BLaER1 treated with 17β-estradiol and CSF1 and Interleukin-3, amounts not matched to agents 10 nM and 100 nM (cell line): ENCODE measurements around the gene HEXD.
A peak's percentile ranks its signal among the peaks of the same experiment; 100 is the strongest.

Experiments
- H3K27ac ChIP-seq, 11 experiments: shearing (Covaris generic); formaldehyde crosslinking; 2 replicates each; pipeline ENCODE4 v1.8.1; 2022
- H3K27me3 ChIP-seq, 11 experiments: shearing (Covaris generic); formaldehyde crosslinking; 2 replicates each; pipeline ENCODE4 v1.8.1; 2022
- H3K36me3 ChIP-seq, 11 experiments: shearing (Covaris generic); formaldehyde crosslinking; 2 replicates each; pipeline ENCODE4 v1.8.1; 2022
- H3K4me1 ChIP-seq, 10 experiments: shearing (Covaris generic); formaldehyde crosslinking; 2 replicates each; pipeline ENCODE4 v1.8.1; 2022
- H3K4me2 ChIP-seq, 11 experiments: shearing (Covaris generic); formaldehyde crosslinking; 2 replicates each; pipeline ENCODE4 v1.8.1; 2022
- H3K4me3 ChIP-seq, 10 experiments: shearing (Covaris generic); formaldehyde crosslinking; 2 replicates each; pipeline ENCODE4 v1.8.1; 2022
- H3K9ac ChIP-seq, 11 experiments: shearing (Covaris generic); formaldehyde crosslinking; 2 replicates each; pipeline ENCODE4 v1.8.1; 2022
- H3K9me3 ChIP-seq, 11 experiments: shearing (Covaris generic); formaldehyde crosslinking; replicated peaks in 1 of 11; 2 replicates each; pipeline ENCODE4 v1.8.1; 2022
- H4K20me1 ChIP-seq, 11 experiments: shearing (Covaris generic); formaldehyde crosslinking; 2 replicates each; pipeline ENCODE4 v1.8.1; 2022
- Cebpa-rat ChIP-seq, 11 experiments: shearing (Covaris generic); IDR thresholded peaks; 2 replicates each; pipeline ENCODE4 v1.8.1; 2022

The HEXD gene

GRCh38 chr17:82441691-82442487 is 23.7 kb downstream of the HEXD start:
- Histone ChIP-seq H3K4me2 (peak overlapping the region; percentile 57 to 99 (median 86)), H3K9me3 (no peaks in the 10 kb centered on the region), H3K27ac (peak overlapping the region in 1 of 11 experiments; percentile 27; a peak in 1 of 22 replicates), H3K4me1 (peaks cover 74 to 93% (median 86%) of the 10 kb centered on the region in 10 experiments), H3K27me3 (no peaks in the 10 kb centered on the region), H3K4me3 (peak overlapping the region in 2 of 10 experiments; percentile 16 to 21; a peak in 2 of 20 replicates), H3K9ac (peak overlapping the region in 5 of 11 experiments; percentile 8 to 50 (median 16); a peak in 5 of 22 replicates), H4K20me1 (peaks cover 49 to 88% (median 74%) of the 10 kb centered on the region in 11 experiments), H3K36me3 (peaks cover 32 to 84% (median 56%) of the 10 kb centered on the region in 11 experiments)
- no peak for TF ChIP-seq Cebpa-rat (IDR thresholded peaks at IDR 0.05)

DNA sequence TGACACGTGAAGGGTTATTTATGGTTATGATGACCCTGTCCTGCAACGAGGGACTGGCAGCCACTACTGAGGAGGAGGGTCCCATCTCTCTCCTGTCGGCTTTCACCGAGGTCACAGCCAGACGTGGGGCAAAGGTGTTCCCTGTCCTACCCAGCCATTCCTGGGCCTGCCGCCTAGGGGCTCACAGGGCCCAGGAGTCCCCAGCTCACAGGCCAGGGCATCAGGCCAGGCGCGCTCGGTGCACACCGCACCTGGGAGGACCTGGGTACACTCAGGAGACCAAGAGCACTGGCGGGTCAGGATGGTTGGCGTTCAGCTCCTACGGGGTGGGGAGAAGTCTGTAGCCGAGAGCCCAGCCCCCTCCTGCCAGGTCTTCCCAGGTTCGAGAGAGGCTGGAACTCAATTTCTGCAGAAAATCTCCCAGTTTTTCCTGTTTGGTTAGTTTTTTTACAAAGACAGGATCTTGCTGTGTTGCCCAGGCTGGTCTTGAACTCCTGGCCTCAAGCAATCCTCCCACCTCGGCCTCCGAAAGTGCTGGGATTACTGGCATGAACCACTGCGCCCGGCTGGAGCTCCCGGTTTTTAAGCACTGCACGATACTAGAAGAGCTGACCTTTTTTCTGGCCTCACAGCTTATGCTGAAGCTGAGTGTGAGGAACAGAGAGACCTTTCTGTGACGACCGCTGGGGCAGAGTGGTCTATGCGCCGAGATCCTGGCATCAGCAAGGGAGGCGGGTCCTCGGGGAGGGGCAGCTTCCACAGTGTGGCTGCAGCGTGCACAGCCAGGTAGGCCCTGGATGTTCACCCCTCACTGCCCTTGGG is 24.7 kb downstream of the HEXD start:
- peak overlapping the region in 1 of 11 experiments; percentile 27; a peak in 1 of 22 replicates for H3K27ac ChIP-seq
- peaks cover 49 to 91% (median 74%) of the 10 kb centered on the region in 11 experiments for H4K20me1 ChIP-seq
- H3K36me3 ChIP-seq, result peaks cover 26 to 80% (median 53%) of the 10 kb centered on the region in 11 experiments
- TF ChIP-seq Cebpa-rat (IDR thresholded peaks at IDR 0.05), result no peak
- no peaks in the 10 kb centered on the region for H3K27me3 ChIP-seq
- H3K4me1 ChIP-seq, result peaks cover 83 to 100% (median 94%) of the 10 kb centered on the region in 10 experiments
- peak overlapping the region; percentile 57 to 99 (median 93) for H3K4me2 ChIP-seq
- H3K4me3 ChIP-seq, result peak overlapping the region in 1 of 10 experiments; percentile 21; a peak in 2 of 20 replicates
- H3K9ac ChIP-seq, result peak overlapping the region in 5 of 11 experiments; percentile 15 to 50 (median 24); a peak in 6 of 22 replicates
- no peaks in the 10 kb centered on the region for H3K9me3 ChIP-seq

DNA sequence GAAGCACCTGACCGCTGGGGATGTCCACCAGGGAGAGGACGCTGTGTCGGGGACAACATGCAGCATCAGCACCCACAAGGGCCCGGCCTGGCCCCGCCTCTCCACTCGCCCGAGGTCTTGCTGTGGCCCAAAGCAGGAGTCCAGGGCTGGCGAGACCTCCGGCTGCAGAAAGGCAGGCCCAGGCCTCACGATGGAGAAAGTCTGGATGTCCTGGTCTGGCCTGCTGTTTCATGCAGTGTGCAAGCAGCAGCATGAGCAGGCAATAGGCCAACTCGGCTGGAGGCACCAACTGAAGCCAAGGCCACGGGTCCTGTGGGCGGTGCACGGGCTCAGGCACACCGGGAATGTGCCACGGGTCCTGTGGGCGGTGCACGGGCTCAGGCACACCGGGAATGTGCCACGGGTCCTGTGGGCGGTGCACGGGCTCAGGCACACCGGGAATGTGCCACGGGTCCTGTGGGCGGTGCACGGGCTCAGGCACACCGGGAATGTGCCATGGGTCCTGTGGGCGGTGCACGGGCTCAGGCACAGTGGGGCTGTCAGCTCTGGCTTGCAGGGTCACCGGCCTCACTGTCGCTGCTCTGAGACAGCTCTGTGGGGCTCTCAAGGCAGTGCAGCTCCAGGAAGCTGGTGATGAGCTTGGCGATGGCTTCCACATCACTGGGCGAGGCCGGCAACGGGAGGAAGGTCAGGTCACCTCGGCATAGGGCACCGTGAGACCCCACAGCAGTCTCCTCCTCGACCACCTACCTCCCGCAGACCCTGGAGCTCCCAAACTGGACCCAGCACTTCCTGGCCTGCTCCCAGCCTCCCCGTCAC is 25.5 kb downstream of the HEXD start:
- H3K36me3 ChIP-seq, result peaks cover 26 to 78% (median 52%) of the 10 kb centered on the region in 11 experiments
- TF ChIP-seq Cebpa-rat (IDR thresholded peaks at IDR 0.05), result no peak
- H3K9me3 ChIP-seq, result no peaks in the 10 kb centered on the region
- no peaks in the 10 kb centered on the region for H3K27me3 ChIP-seq
- H3K4me1 ChIP-seq, result peaks cover 87 to 98% (median 96%) of the 10 kb centered on the region in 10 experiments
- H3K9ac ChIP-seq, result peak overlapping the region in 4 of 11 experiments; percentile 1 to 64 (median 60); a peak in 3 of 22 replicates
- peaks cover 49 to 94% (median 72%) of the 10 kb centered on the region in 11 experiments for H4K20me1 ChIP-seq
- peak overlapping the region in 2 of 10 experiments; percentile 30 to 54; a peak in 3 of 20 replicates for H3K4me3 ChIP-seq
- peak overlapping the region; percentile 88 to 99 (median 94); a peak in 21 of 22 replicates for H3K4me2 ChIP-seq
- peak overlapping the region in 3 of 11 experiments; percentile 13 to 64 (median 43); a peak in 3 of 22 replicates for H3K27ac ChIP-seq

DNA sequence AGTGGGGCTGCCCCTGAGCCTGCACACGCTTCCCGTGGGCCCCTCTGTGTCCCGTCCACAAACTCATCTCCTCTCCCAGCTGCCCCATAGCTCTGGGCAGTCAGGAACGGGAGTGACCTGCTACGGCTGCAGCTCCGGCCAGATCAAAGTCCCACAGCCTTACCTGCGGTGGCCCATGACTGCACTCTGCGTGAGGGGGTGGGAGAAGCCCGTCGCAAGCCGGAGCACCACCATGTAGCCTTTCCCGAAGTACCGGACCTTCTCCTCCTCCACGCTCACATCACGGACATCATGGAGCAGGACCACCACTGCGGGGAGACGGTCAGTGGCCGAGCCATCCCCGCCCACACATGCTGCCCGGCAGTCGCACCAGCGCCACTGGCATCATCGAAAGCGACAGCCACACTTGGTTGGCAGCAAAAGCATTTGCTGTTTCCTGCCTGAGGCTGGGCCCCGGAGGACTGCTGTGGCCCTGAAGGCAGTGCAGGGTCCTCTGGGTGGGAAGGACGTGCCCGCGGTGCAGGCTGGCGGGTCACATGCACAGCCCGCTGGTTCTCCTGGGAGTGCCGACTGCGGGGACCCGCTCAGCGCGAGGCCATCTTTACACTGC is 26.2 kb downstream of the HEXD start:
- H3K27me3 ChIP-seq, result no peaks in the 10 kb centered on the region
- peak overlapping the region; percentile 88 to 99 (median 94) for H3K4me2 ChIP-seq
- peak overlapping the region in 5 of 11 experiments; percentile 26 to 64 (median 51); a peak in 9 of 22 replicates for H3K27ac ChIP-seq
- H3K9ac ChIP-seq, result peak overlapping the region in 9 of 11 experiments; percentile 3 to 73 (median 56); a peak in 13 of 22 replicates
- peaks cover 84 to 98% (median 96%) of the 10 kb centered on the region in 10 experiments for H3K4me1 ChIP-seq
- peaks cover 26 to 70% (median 49%) of the 10 kb centered on the region in 11 experiments; a peak in 21 of 22 replicates for H3K36me3 ChIP-seq
- peak overlapping the region in 7 of 10 experiments; percentile 3 to 54 (median 30); a peak in 8 of 20 replicates for H3K4me3 ChIP-seq
- no peak for TF ChIP-seq Cebpa-rat (IDR thresholded peaks at IDR 0.05)
- H3K9me3 ChIP-seq, result no peaks in the 10 kb centered on the region
- peaks cover 49 to 87% (median 72%) of the 10 kb centered on the region in 11 experiments for H4K20me1 ChIP-seq

GRCh38 chr17:82444941-82445521 is 26.9 kb downstream of the HEXD start:
- peak overlapping the region; percentile 3 to 73 (median 56); a peak in 20 of 22 replicates for H3K9ac ChIP-seq
- H3K27me3 ChIP-seq, result no peaks in the 10 kb centered on the region
- peak overlapping the region; percentile 3 to 54 (median 31); a peak in 17 of 20 replicates for H3K4me3 ChIP-seq
- H3K4me1 ChIP-seq, result peaks cover 78 to 97% (median 90%) of the 10 kb centered on the region in 10 experiments
- peak overlapping the region; percentile 88 to 99 (median 94) for H3K4me2 ChIP-seq
- H3K9me3 ChIP-seq, result no peaks in the 10 kb centered on the region
- peak overlapping the region in 9 of 11 experiments; percentile 14 to 64 (median 43); a peak in 14 of 22 replicates for H3K27ac ChIP-seq
- H4K20me1 ChIP-seq, result peaks cover 46 to 80% (median 66%) of the 10 kb centered on the region in 11 experiments
- peaks cover 26 to 65% (median 48%) of the 10 kb centered on the region in 11 experiments; a peak in 21 of 22 replicates for H3K36me3 ChIP-seq
- no peak for TF ChIP-seq Cebpa-rat (IDR thresholded peaks at IDR 0.05)

- Histone ChIP-seq H3K4me3 (peak overlapping the region; percentile 3 to 54 (median 31); a peak in 17 of 20 replicates), H3K27ac (peak overlapping the region in 8 of 11 experiments; percentile 26 to 64 (median 44); a peak in 13 of 22 replicates), H3K4me2 (peak overlapping the region; percentile 88 to 99 (median 94)), H4K20me1 (peaks cover 42 to 75% (median 61%) of the 10 kb centered on the region in 11 experiments), H3K9ac (peak overlapping the region; percentile 3 to 73 (median 56); a peak in 20 of 22 replicates), H3K9me3 (no peaks in the 10 kb centered on the region), H3K27me3 (no peaks in the 10 kb centered on the region), H3K4me1 (peaks cover 73 to 92% (median 85%) of the 10 kb centered on the region in 10 experiments), H3K36me3 (peaks cover 26 to 63% (median 48%) of the 10 kb centered on the region in 11 experiments; a peak in 21 of 22 replicates)
- no peak for TF ChIP-seq Cebpa-rat (IDR thresholded peaks at IDR 0.05)
These were observed 27.4 kb downstream of the HEXD start for GRCh38 chr17:82445542-82445941.

GRCh38 chr17:82446124-82446523 is 28.0 kb downstream of the HEXD start:
- peaks cover 39 to 69% (median 56%) of the 10 kb centered on the region in 11 experiments for H4K20me1 ChIP-seq
- H3K36me3 ChIP-seq, result peaks cover 26 to 63% (median 48%) of the 10 kb centered on the region in 11 experiments; a peak in 21 of 22 replicates
- H3K4me3 ChIP-seq, result peak overlapping the region in 7 of 10 experiments; percentile 3 to 54 (median 32); a peak in 5 of 20 replicates
- no peaks in the 10 kb centered on the region for H3K27me3 ChIP-seq
- no peaks in the 10 kb centered on the region for H3K9me3 ChIP-seq
- H3K27ac ChIP-seq, result peak overlapping the region in 8 of 11 experiments; percentile 19 to 64 (median 44); a peak in 11 of 22 replicates
- no peak for TF ChIP-seq Cebpa-rat (IDR thresholded peaks at IDR 0.05)
- H3K9ac ChIP-seq, result peak overlapping the region; percentile 3 to 73 (median 56); a peak in 15 of 22 replicates
- peak overlapping the region; percentile 88 to 99 (median 94) for H3K4me2 ChIP-seq
- H3K4me1 ChIP-seq, result peaks cover 69 to 89% (median 82%) of the 10 kb centered on the region in 10 experiments
